ENCODE results near the gene AGR2. TPM values are rescaled to one million over a fixed set of nuclear protein-coding genes. Genes with fewer than 3 reads are reported as not detected.

The AGR2 gene
- total and polyA plus RNA-seq, 12 donors, result not detected

- Histone ChIP-seq H3K36me3 (no peaks in the 10 kb centered on the region), H3K27me3 (no peaks in the 10 kb centered on the region), H3K4me3 (no peak overlapping the region), H3K27ac (no peak overlapping the region), H3K4me1 (peaks cover 0 to 3% (median 0%) of the 10 kb centered on the region in 9 donors), H3K9me3 (no peaks in the 10 kb centered on the region)
- no peak for TF ChIP-seq CTCF (IDR thresholded peaks at IDR 0.05)
- 74 to 78% methylated on average over 5 of the region's 5 CpGs for WGBS, 2 donors
- intact Hi-C loops (cut with DNase I), result no loop called here
- ATAC-seq (no peak), DNase-seq (no peak)
Observed at GRCh38 chr7:16791905-16792698, 12.7 kb downstream of the AGR2 start.

- H3K9me3 ChIP-seq, result no peaks in the 10 kb centered on the region
- H3K36me3 ChIP-seq, result no peaks in the 10 kb centered on the region
- no peak overlapping the region for H3K4me3 ChIP-seq
- H3K27ac ChIP-seq, result no peak overlapping the region
- intact Hi-C loops (cut with DNase I), result no loop called here
- no peaks in the 10 kb centered on the region for H3K27me3 ChIP-seq
- H3K4me1 ChIP-seq, result peaks cover 0 to 3% (median 0%) of the 10 kb centered on the region in 9 donors
- whole genome bisulfite sequencing, 2 donors, result 41 to 46% methylated on average over 1 of the region's 1 CpG
- DNase-seq (no peak), ATAC-seq (no peak)
- no peak for TF ChIP-seq CTCF (IDR thresholded peaks at IDR 0.05)
Observed at GRCh38 chr7:16791071-16791470, 13.7 kb downstream of the AGR2 start.

GRCh38 chr7:16787127-16787526, 17.7 kb downstream of the AGR2 start:
- intact Hi-C loops (cut with DNase I), result no loop called here
- no peak for TF ChIP-seq CTCF (IDR thresholded peaks at IDR 0.05)

GRCh38 chr7:16786257-16786656, 18.5 kb downstream of the AGR2 start:
- 83 to 84% methylated on average over 4 of the region's 4 CpGs for WGBS, 2 donors
- intact Hi-C loops (cut with DNase I), result no loop called here
- no peak for ATAC-seq

More at GRCh38 chr7:16787127-16787526, 17.7 kb downstream of the AGR2 start:
- no peak for ATAC-seq
- 97% methylated on average over 1 of the region's 1 CpG for WGBS, 2 donors
- peaks cover 0 to 33% (median 0%) of the 10 kb centered on the region in 9 donors for H3K36me3 ChIP-seq
- H3K27me3 ChIP-seq, result no peaks in the 10 kb centered on the region
- H3K4me1 ChIP-seq, result no peaks in the 10 kb centered on the region
- no peaks in the 10 kb centered on the region for H3K9me3 ChIP-seq
- H3K4me3 ChIP-seq, result no peak overlapping the region
- no peak for DNase-seq
- no peak overlapping the region for H3K27ac ChIP-seq

More at GRCh38 chr7:16786257-16786656, 18.5 kb downstream of the AGR2 start:
- Histone ChIP-seq H3K4me3 (no peak overlapping the region), H3K36me3 (peaks cover 0 to 38% (median 0%) of the 10 kb centered on the region in 9 donors), H3K9me3 (no peaks in the 10 kb centered on the region), H3K27ac (no peak overlapping the region), H3K27me3 (no peaks in the 10 kb centered on the region), H3K4me1 (no peaks in the 10 kb centered on the region)
- DNase-seq, result no peak
- no peak for TF ChIP-seq CTCF (IDR thresholded peaks at IDR 0.05)

Measured in heart right ventricle (tissue), 16 donors.